HEK293 (cell line): ENCODE measurements around the gene C5orf63.

Experiments
- CTCF ChIA-PET: fragments of 350-600 bp; formaldehyde crosslinking; extraction: SDS; loops from one replicate; lab custom pipeline; 2021; ENCODE audit warnings: antibody characterized with exemption; lab: Yijun Ruan, JAX
- POLR2A ChIA-PET: fragments of 300-600 bp; formaldehyde crosslinking; extraction: SDS; loops from one replicate; lab custom pipeline; 2020; ENCODE audit warnings: antibody characterized with exemption, inconsistent platforms; lab: Yijun Ruan, JAX
- H3K27ac ChIP-seq: fragments of 200-500 bp; sonication (Bioruptor generic); 2 replicates; pipeline ENCODE4 v1.5.1; 2014; ENCODE audit warnings: low read depth, low read length, control low read depth, inconsistent platforms; ENCODE audit errors: extremely low read depth
- H3K36me3 ChIP-seq, 2 experiments: fragments of 200-500 bp in 1 of 2; sonication (Bioruptor generic) in 1 of 2; 1 replicate in 1 of 2; 2 replicates in 1 of 2; pipeline ENCODE4 v1.5.1; 2014 to 2017; ENCODE audit warnings: inconsistent platforms in 2 of 2, low read length in 2 of 2; ENCODE audit not compliant: control insufficient read depth in 2 of 2, insufficient read depth in 1 of 2
- H3K4me1 ChIP-seq: fragments of 200-500 bp; sonication (Bioruptor generic); 2 replicates; pipeline ENCODE4 v1.5.1; 2014; ENCODE audit warnings: mild to moderate bottlenecking, low read length, inconsistent platforms; ENCODE audit not compliant: control insufficient read depth, insufficient read depth
- H3K4me3 ChIP-seq: 2 replicates; pipeline ENCODE4 v1.5.1; 2011; ENCODE audit warnings: low read depth, mild to moderate bottlenecking, control low read depth, low read length, moderate library complexity
- H3K9me3 ChIP-seq: fragments of 200-500 bp; sonication (Bioruptor generic); 2 replicates; pipeline ENCODE4 v1.5.1; 2014; ENCODE audit warnings: low read depth, low read length, inconsistent platforms; ENCODE audit not compliant: control insufficient read depth, insufficient read depth
- EGR2 ChIP-seq: fragments of 450-650 bp; formaldehyde crosslinking; IDR thresholded peaks from 2 replicates; pipeline ENCODE4 v1.5.1; 2016; ENCODE audit warnings: low read depth, missing biosample characterization, missing genetic modification characterization
- GLI2 ChIP-seq: fragments of 450-650 bp; formaldehyde crosslinking; IDR thresholded peaks from 2 replicates; pipeline ENCODE4; 2017; ENCODE audit warnings: missing biosample characterization, missing genetic modification characterization, low read depth, borderline replicate concordance
- KLF10 ChIP-seq: fragments of 450-650 bp; IDR thresholded peaks from 2 replicates; pipeline ENCODE4 v1.5.1; 2018; ENCODE audit warnings: missing biosample characterization, mild to moderate bottlenecking, missing genetic modification characterization
- RBAK ChIP-seq: fragments of 450-650 bp; formaldehyde crosslinking; IDR thresholded peaks from 2 replicates; pipeline ENCODE4 v1.5.1; 2016; ENCODE audit warnings: missing biosample characterization, missing genetic modification characterization
- TRIM28 ChIP-seq: IDR thresholded peaks from 2 replicates; pipeline ENCODE4 v1.6.1; 2011; ENCODE audit warnings: low read length, control low read depth, borderline replicate concordance
- YY1 ChIP-seq: fragments of 450-650 bp; formaldehyde crosslinking; IDR thresholded peaks from 2 replicates; pipeline ENCODE4 v1.5.1; 2018; ENCODE audit warnings: missing biosample characterization, missing genetic modification characterization
- ZBTB20 ChIP-seq: fragments of 450-650 bp; formaldehyde crosslinking; IDR thresholded peaks from 2 replicates; pipeline ENCODE4 v1.5.1; 2016; ENCODE audit warnings: missing biosample characterization, missing genetic modification characterization
- ZBTB48 ChIP-seq: fragments of 450-650 bp; formaldehyde crosslinking; IDR thresholded peaks from 2 replicates; pipeline ENCODE4 v1.5.1; 2016; ENCODE audit warnings: missing biosample characterization, missing genetic modification characterization
- ZEB2 ChIP-seq: fragments of 450-650 bp; formaldehyde crosslinking; IDR thresholded peaks from 2 replicates; pipeline ENCODE4 v1.5.1; 2016; ENCODE audit warnings: missing biosample characterization, missing genetic modification characterization
- ZNF146 ChIP-seq: fragments of 450-650 bp; formaldehyde crosslinking; IDR thresholded peaks from 2 replicates; pipeline ENCODE4 v1.5.1; 2016; ENCODE audit warnings: missing biosample characterization, missing genetic modification characterization
- ZNF24 ChIP-seq: fragments of 450-650 bp; formaldehyde crosslinking; IDR thresholded peaks from 2 replicates; pipeline ENCODE4 v1.5.1; 2016; ENCODE audit warnings: missing biosample characterization, missing genetic modification characterization
- ZNF274 ChIP-seq, 2 experiments: fragments of 200-500 bp in 1 of 2; fragments of 450-650 bp in 1 of 2; sonication (Bioruptor generic) in 1 of 2; formaldehyde crosslinking in 1 of 2; IDR thresholded peaks; 2 replicates each; pipeline versions ENCODE4 v1.5.1 to v1.6.1; 2014 to 2016; ENCODE audit warnings: borderline replicate concordance in 1 of 2, inconsistent platforms in 1 of 2, low read length in 1 of 2, missing biosample characterization in 1 of 2, missing genetic modification characterization in 1 of 2
- ZNF621 ChIP-seq: fragments of 450-650 bp; formaldehyde crosslinking; IDR thresholded peaks from 2 replicates; pipeline ENCODE4 v1.5.1; 2017; ENCODE audit warnings: missing biosample characterization, missing genetic modification characterization
- ZNF629 ChIP-seq: fragments of 450-650 bp; formaldehyde crosslinking; IDR thresholded peaks from 2 replicates; pipeline ENCODE4 v1.5.1; 2017; ENCODE audit warnings: missing biosample characterization, missing genetic modification characterization
- ZNF654 ChIP-seq: fragments of 450-650 bp; formaldehyde crosslinking; IDR thresholded peaks from 2 replicates; pipeline ENCODE4 v1.5.1; 2016; ENCODE audit warnings: low read depth, missing biosample characterization, missing genetic modification characterization
- ZNF677 ChIP-seq: fragments of 450-650 bp; IDR thresholded peaks from 2 replicates; pipeline ENCODE4 v1.5.0; 2018; ENCODE audit warnings: missing biosample characterization, mild to moderate bottlenecking, missing genetic modification characterization, moderate library complexity
- ZNF701 ChIP-seq: fragments of 450-650 bp; formaldehyde crosslinking; IDR thresholded peaks from 2 replicates; pipeline ENCODE4 v1.5.1; 2016; ENCODE audit warnings: missing biosample characterization, missing genetic modification characterization
- ZNF747 ChIP-seq: fragments of 450-650 bp; formaldehyde crosslinking; IDR thresholded peaks from 2 replicates; pipeline ENCODE4 v1.5.1; 2016; ENCODE audit warnings: missing biosample characterization, missing genetic modification characterization
- ZNF76 ChIP-seq: fragments of 450-650 bp; formaldehyde crosslinking; IDR thresholded peaks from 2 replicates; pipeline ENCODE4; 2016; ENCODE audit warnings: low read depth, missing biosample characterization, missing genetic modification characterization, borderline replicate concordance
- TF ChIP-seq, protein P1 (sequence below): fragments of 450-650 bp; formaldehyde crosslinking; IDR thresholded peaks from 2 replicates; pipeline ENCODE4 v1.5.1; 2017; ENCODE audit warnings: missing biosample characterization, missing genetic modification characterization
- TF ChIP-seq, protein P2 (sequence below): fragments of 450-650 bp; formaldehyde crosslinking; IDR thresholded peaks from 2 replicates; pipeline ENCODE4 v1.5.1; 2017; ENCODE audit warnings: missing biosample characterization, missing genetic modification characterization
- TF ChIP-seq, protein P3 (sequence below): fragments of 450-650 bp; formaldehyde crosslinking; conservative IDR thresholded peaks from 2 replicates; pipeline ENCODE4 v1.5.1; 2016; ENCODE audit warnings: low read depth, missing biosample characterization, missing genetic modification characterization
- TF ChIP-seq, protein P4 (sequence below): fragments of 450-650 bp; IDR thresholded peaks from 2 replicates; pipeline ENCODE4 v1.5.1; 2018; ENCODE audit warnings: missing biosample characterization, mild to moderate bottlenecking, missing genetic modification characterization
- TF ChIP-seq, protein P5 (sequence below): fragments of 450-650 bp; formaldehyde crosslinking; IDR thresholded peaks from 2 replicates; pipeline ENCODE4 v1.5.1; 2016; ENCODE audit warnings: missing biosample characterization, missing genetic modification characterization

C5orf63 gene

DNA sequence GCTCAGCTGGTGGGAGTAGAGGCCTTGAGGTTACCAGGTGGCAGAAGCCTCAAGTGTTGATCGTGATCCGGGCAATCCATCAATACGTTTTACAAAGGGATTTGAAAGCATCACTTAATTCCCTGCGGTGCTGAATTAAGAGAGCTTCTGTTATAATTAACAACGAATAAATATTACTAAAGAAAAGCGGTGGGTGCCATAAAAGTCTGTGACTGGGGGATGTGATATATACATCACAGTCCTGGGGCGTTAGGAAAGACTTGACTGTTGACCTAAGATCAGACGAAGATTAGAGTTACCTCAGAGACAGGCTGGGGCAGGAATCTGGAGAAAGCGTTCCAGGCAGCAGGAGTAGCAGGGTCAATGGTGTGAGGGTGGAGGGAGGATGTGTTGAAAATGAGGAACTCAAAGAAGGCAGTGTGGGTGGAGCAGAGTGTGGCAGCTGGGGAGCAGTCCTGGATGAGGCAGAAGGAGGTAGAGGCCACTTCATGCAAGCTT is 6.7 kb upstream of the C5orf63 start (continued):
- TF ChIP-seq, protein P1, sequence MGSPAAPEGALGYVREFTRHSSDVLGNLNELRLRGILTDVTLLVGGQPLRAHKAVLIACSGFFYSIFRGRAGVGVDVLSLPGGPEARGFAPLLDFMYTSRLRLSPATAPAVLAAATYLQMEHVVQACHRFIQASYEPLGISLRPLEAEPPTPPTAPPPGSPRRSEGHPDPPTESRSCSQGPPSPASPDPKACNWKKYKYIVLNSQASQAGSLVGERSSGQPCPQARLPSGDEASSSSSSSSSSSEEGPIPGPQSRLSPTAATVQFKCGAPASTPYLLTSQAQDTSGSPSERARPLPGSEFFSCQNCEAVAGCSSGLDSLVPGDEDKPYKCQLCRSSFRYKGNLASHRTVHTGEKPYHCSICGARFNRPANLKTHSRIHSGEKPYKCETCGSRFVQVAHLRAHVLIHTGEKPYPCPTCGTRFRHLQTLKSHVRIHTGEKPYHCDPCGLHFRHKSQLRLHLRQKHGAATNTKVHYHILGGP (tag by site-specific recombination) = no peak
- 0 out of 2 replicates have a peak, but pooled peaks have one; percentile 24 for TF ChIP-seq ZEB2 (tag by site-specific recombination)
- no peak for TF ChIP-seq ZNF146 (tag by site-specific recombination)
- TF ChIP-seq TRIM28 = peak; percentile 67; the same call in 1 of the 2 replicates
- TF ChIP-seq ZBTB20 = peak; percentile 65; the same call in 1 of the 2 replicates
- no peak for TF ChIP-seq ZNF747 (tag by site-specific recombination)
- 0 out of 2 replicates have a peak, but pooled peaks have one; percentile 10 for TF ChIP-seq ZNF629 (tag by site-specific recombination)
- TF ChIP-seq, protein P2, sequence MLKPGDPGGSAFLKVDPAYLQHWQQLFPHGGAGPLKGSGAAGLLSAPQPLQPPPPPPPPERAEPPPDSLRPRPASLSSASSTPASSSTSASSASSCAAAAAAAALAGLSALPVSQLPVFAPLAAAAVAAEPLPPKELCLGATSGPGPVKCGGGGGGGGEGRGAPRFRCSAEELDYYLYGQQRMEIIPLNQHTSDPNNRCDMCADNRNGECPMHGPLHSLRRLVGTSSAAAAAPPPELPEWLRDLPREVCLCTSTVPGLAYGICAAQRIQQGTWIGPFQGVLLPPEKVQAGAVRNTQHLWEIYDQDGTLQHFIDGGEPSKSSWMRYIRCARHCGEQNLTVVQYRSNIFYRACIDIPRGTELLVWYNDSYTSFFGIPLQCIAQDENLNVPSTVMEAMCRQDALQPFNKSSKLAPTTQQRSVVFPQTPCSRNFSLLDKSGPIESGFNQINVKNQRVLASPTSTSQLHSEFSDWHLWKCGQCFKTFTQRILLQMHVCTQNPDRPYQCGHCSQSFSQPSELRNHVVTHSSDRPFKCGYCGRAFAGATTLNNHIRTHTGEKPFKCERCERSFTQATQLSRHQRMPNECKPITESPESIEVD (tag by site-specific recombination) = peak; percentile 49; the same call in 1 of the 2 replicates
- TF ChIP-seq KLF10 (tag by site-specific recombination) = 0 out of 2 replicates have a peak, but pooled peaks have one; percentile 8
- 0 out of 2 replicates have a peak, but pooled peaks have one; percentile 17 for TF ChIP-seq YY1
- TF ChIP-seq ZNF76 (tag by site-specific recombination) = no peak
- no peak for TF ChIP-seq ZNF621
- TF ChIP-seq, protein P3, sequence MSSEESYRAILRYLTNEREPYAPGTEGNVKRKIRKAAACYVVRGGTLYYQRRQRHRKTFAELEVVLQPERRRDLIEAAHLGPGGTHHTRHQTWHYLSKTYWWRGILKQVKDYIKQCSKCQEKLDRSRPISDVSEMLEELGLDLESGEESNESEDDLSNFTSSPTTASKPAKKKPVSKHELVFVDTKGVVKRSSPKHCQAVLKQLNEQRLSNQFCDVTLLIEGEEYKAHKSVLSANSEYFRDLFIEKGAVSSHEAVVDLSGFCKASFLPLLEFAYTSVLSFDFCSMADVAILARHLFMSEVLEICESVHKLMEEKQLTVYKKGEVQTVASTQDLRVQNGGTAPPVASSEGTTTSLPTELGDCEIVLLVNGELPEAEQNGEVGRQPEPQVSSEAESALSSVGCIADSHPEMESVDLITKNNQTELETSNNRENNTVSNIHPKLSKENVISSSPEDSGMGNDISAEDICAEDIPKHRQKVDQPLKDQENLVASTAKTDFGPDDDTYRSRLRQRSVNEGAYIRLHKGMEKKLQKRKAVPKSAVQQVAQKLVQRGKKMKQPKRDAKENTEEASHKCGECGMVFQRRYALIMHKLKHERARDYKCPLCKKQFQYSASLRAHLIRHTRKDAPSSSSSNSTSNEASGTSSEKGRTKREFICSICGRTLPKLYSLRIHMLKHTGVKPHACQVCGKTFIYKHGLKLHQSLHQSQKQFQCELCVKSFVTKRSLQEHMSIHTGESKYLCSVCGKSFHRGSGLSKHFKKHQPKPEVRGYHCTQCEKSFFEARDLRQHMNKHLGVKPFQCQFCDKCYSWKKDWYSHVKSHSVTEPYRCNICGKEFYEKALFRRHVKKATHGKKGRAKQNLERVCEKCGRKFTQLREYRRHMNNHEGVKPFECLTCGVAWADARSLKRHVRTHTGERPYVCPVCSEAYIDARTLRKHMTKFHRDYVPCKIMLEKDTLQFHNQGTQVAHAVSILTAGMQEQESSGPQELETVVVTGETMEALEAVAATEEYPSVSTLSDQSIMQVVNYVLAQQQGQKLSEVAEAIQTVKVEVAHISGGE (tag by site-specific recombination) = no peak
- TF ChIP-seq ZBTB48 = no peak
- TF ChIP-seq EGR2 = peak; percentile 79; the same call in 1 of the 2 replicates
- TF ChIP-seq, protein P4, sequence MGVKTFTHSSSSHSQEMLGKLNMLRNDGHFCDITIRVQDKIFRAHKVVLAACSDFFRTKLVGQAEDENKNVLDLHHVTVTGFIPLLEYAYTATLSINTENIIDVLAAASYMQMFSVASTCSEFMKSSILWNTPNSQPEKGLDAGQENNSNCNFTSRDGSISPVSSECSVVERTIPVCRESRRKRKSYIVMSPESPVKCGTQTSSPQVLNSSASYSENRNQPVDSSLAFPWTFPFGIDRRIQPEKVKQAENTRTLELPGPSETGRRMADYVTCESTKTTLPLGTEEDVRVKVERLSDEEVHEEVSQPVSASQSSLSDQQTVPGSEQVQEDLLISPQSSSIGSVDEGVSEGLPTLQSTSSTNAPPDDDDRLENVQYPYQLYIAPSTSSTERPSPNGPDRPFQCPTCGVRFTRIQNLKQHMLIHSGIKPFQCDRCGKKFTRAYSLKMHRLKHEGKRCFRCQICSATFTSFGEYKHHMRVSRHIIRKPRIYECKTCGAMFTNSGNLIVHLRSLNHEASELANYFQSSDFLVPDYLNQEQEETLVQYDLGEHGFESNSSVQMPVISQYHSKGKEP (tag by site-specific recombination) = 0 out of 2 replicates have a peak, but pooled peaks have one; percentile 18
- TF ChIP-seq, all 188 proteins: peak for 21

DNA sequence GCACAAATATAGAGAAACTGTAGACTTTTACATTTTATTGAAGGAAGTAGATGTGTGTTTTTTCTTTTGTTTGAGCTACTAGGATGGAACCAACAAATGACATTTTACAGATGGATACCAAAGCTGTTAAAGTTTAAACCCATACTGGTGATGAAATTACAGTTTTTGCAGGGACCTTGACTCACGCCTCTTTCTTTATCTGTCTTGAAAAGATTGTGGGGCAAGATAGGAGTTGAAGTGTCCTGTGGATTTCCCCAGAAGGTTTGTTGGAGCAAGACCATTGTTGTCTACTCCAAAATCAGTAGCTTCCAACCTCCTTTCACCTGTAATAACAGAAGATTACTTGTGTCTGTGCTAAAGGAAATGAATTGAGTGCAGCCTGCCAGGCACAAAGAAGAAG is 4.1 kb upstream of the C5orf63 start:
- peaks cover 13% of the 10 kb centered on the region for H3K4me1 ChIP-seq
- TF ChIP-seq GLI2 (tag by site-specific recombination) (no peak), ZNF677 (tag by site-specific recombination) (no peak), ZNF24 (no peak), ZNF654 (no peak), ZNF274 (IDR thresholded peaks at IDR 0.05; ENCODE audit: low read length) (no peak), ZNF274 (tag by site-specific recombination; IDR thresholded peaks at IDR 0.05; ENCODE audit: borderline replicate concordance) (no peak), RBAK (tag by site-specific recombination) (no peak), ZNF701 (tag by site-specific recombination) (no peak)
- TF ChIP-seq, protein P5, sequence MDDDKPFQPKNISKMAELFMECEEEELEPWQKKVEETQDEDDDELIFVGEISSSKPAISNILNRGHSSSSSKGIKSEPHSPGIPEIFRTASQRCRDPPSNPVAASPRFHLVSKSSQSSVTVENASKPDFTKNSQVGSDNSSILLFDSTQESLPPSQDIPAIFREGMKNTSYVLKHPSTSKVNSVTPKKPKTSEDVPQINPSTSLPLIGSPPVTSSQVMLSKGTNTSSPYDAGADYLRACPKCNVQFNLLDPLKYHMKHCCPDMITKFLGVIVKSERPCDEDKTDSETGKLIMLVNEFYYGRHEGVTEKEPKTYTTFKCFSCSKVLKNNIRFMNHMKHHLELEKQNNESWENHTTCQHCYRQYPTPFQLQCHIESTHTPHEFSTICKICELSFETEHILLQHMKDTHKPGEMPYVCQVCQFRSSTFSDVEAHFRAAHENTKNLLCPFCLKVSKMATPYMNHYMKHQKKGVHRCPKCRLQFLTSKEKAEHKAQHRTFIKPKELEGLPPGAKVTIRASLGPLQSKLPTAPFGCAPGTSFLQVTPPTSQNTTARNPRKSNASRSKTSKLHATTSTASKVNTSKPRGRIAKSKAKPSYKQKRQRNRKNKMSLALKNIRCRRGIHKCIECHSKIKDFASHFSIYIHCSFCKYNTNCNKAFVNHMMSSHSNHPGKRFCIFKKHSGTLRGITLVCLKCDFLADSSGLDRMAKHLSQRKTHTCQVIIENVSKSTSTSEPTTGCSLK (tag by site-specific recombination) = no peak

More for the DNA sequence above, 4.1 kb upstream of the C5orf63 start:
- POLR2A ChIA-PET = no interaction called here
- CTCF ChIA-PET = no interaction called here
- Histone ChIP-seq H3K9me3 (no peaks in the 10 kb centered on the region), H3K4me3 (no peak overlapping the region), H3K27ac (no peak overlapping the region), H3K36me3 (no peaks in the 10 kb centered on the region)
